ENCODE data around the gene MAOB.

Gene MAOB

GRCh38 chrX:43897290-43897689 is 15.0 kb upstream of the MAOB start:
- ChIA-PET CTCF (no interaction called here), POLR2A (ENCODE audit: low non-redundant PET) (no interaction called here)
- TF ChIP-seq, protein P1, sequence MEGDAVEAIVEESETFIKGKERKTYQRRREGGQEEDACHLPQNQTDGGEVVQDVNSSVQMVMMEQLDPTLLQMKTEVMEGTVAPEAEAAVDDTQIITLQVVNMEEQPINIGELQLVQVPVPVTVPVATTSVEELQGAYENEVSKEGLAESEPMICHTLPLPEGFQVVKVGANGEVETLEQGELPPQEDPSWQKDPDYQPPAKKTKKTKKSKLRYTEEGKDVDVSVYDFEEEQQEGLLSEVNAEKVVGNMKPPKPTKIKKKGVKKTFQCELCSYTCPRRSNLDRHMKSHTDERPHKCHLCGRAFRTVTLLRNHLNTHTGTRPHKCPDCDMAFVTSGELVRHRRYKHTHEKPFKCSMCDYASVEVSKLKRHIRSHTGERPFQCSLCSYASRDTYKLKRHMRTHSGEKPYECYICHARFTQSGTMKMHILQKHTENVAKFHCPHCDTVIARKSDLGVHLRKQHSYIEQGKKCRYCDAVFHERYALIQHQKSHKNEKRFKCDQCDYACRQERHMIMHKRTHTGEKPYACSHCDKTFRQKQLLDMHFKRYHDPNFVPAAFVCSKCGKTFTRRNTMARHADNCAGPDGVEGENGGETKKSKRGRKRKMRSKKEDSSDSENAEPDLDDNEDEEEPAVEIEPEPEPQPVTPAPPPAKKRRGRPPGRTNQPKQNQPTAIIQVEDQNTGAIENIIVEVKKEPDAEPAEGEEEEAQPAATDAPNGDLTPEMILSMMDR (conservative IDR thresholded peaks at IDR 0.05; ENCODE audit: low read depth) = no peak

GRCh38 chrX:43892336-43892870 is 10.2 kb upstream of the MAOB start:
- POLR2A ChIA-PET (ENCODE audit: low non-redundant PET) = no interaction called here
- no peak for DNase-seq (ENCODE audit: low spot score)
- TF ChIP-seq, protein P1 (conservative IDR thresholded peaks at IDR 0.05; ENCODE audit: low read depth) = no peak
- H3K27ac ChIP-seq = no peak overlapping the region
- CTCF ChIA-PET = no interaction called here

More at GRCh38 chrX:43897290-43897689, 15.0 kb upstream of the MAOB start:
- DNase-seq (ENCODE audit: low spot score) = no peak
- no peak overlapping the region for H3K27ac ChIP-seq

GRCh38 chrX:43885617-43886016 is 3.4 kb upstream of the MAOB start:
- ChIA-PET POLR2A (ENCODE audit: low non-redundant PET) (no interaction called here), CTCF (no interaction called here)
- no peak overlapping the region for H3K27ac ChIP-seq
- DNase-seq (ENCODE audit: low spot score) = no peak
- TF ChIP-seq, protein P1 (conservative IDR thresholded peaks at IDR 0.05; ENCODE audit: low read depth) = no peak

DNA sequence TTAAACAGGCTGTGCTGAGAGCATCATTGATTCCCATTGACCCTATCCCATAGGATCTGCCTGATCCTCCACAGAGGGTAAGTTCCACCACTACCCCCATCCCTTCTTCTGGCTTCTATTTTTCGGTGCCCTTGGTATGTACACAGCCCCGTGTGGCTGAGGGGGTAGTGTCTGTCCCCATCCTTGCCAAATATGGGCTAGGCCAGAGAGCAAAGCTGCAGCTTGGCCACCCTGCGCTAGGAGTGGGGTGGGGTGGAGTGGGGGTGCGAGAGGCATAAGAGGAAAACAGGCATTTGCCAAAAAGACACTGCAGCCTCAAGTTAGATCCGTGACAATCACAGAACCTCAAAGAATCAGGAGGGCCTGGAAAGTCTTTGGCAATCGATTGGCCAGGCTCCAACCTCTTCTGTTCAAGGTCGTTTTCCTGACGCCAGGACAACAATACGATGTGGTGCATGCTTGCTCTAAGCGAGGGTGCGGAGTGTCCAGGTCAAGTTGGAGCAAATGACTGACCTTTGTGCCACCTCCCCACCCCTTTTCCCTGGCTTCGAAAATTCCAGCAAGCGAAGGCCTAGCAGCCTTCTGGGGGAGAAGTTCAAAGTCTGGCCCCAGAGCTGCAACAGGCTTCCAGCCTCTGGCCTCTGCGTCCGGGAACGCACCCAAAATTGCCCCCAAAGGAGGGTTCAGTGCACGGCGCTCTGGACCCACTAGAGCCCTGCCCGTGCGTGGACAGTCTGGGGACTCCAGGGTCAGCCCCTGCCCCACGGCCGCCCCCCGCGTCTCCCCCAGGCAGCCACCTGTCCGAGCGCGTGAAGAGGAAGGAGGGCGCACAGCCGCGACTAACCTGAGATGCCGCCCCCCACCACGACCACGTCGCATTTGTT is 598 bp downstream of the MAOB start:
- DNase-seq (ENCODE audit: low spot score) = no peak
- ChIA-PET CTCF (no interaction called here), POLR2A (ENCODE audit: low non-redundant PET) (no interaction called here)
- H3K27ac ChIP-seq = no peak overlapping the region
- TF ChIP-seq, protein P1 (conservative IDR thresholded peaks at IDR 0.05; ENCODE audit: low read depth) = no peak

DNA sequence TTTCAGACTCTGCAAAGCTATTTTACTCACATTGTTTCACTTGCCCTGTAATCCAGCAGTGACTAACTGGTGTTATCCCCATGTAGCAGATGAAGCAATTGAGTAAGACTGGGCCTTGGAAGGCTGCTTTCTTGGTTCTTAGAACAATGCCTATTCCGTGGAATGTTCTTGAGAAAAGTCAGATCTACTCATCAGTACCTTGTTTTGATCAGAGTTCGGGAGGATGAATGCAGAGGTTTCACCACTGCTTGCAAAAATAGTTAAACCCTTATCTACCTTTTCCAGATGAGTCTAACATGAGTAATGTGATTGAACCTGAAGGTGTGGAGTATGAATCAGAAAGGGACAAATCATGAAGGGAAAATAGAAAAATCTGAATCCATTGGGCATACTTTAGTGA is 1.8 kb downstream of the MAOB start:
- CTCF ChIA-PET = no interaction called here
- TF ChIP-seq, protein P1 (conservative IDR thresholded peaks at IDR 0.05; ENCODE audit: low read depth) = no peak
- POLR2A ChIA-PET (ENCODE audit: low non-redundant PET) = no interaction called here
- peak; percentile 46 for DNase-seq (ENCODE audit: low spot score)
- H3K27ac ChIP-seq = no peak overlapping the region

DNA sequence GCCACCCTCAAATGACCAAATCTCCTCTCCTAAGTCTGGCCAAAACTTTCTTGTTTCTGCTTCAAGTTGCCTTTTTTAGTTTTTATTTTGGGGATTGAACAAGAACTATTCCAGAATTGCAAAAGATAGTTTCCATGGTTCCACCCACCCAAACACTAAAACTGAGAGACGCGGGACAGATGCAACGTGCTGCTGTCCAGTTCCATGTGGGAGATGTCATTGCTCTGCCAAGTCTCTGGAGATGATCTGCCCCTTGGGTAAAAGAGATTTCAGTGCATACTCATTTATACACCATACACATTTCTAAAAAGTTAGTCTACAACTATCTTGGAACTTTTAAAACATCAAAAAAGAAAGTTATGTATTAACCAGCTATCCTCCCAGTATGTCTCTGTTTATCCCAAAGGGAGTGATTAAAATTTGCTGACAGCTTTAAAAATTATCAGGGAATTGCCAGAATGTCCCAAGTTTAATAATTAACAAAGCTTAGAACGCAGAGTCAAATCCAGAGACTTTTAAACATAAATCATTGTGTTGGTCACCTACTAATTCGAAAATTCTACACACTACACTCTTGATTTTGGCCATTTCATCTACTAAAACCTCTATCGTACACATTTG is 3.2 kb downstream of the MAOB start:
- TF ChIP-seq, protein P1 (conservative IDR thresholded peaks at IDR 0.05; ENCODE audit: low read depth) = no peak
- no peak for DNase-seq (ENCODE audit: low spot score)
- no peak overlapping the region for H3K27ac ChIP-seq
- ChIA-PET POLR2A (ENCODE audit: low non-redundant PET) (no interaction called here), CTCF (no interaction called here)

All from RWPE1 (cell line).